GM12878 (cell line): ENCODE results near the gene CCDC181. TPM values are rescaled to one million over a fixed set of nuclear protein-coding genes. Genes with fewer than 3 reads are reported as not detected.

ENCODE experiments used
- CBX5 ChIP-seq: sonication (generic); IDR thresholded peaks from 2 replicates; pipeline ENCODE4 v1.6.1; 2016; ENCODE audit warnings: low read depth, moderate library complexity, mild to moderate bottlenecking, inconsistent platforms
- CEBPZ ChIP-seq: fragments of 150-350 bp; IDR thresholded peaks from 2 replicates; pipeline ENCODE4 v1.6.1; 2016; ENCODE audit warnings: low read depth, low read length
- CHD2 ChIP-seq: IDR thresholded peaks from 2 replicates; pipeline ENCODE4 v1.6.1; 2011; ENCODE audit warnings: low read depth, low read length, improper control_type of control experiment, borderline replicate concordance
- FOXM1 ChIP-seq: IDR thresholded peaks from 2 replicates; pipeline ENCODE4 v1.6.1; 2012; ENCODE audit warnings: low read depth, mild to moderate bottlenecking, inconsistent platforms, low read length, moderate library complexity
- NR2C1 ChIP-seq: fragments of 450-650 bp; IDR thresholded peaks from 2 replicates; pipeline ENCODE4 v1.6.1; 2017; ENCODE audit warnings: antibody characterized with exemption, mild to moderate bottlenecking, moderate library complexity
- PBX3 ChIP-seq: IDR thresholded peaks from 2 replicates; pipeline ENCODE4 v1.6.1; 2011; ENCODE audit warnings: mild to moderate bottlenecking, low read depth, low read length, moderate library complexity; ENCODE audit not compliant: insufficient replicate concordance
- RBBP5 ChIP-seq: fragments of 200-600 bp; sonication (generic); conservative IDR thresholded peaks from 2 replicates; pipeline ENCODE4 v1.6.1; 2016
- polyA plus RNA-seq, 11 experiments: library from polyadenylated mRNA; depleted of rRNA in 4 of 11; unstranded in 6 of 11; stranded (reverse) in 5 of 11; fragments of >200 nt; fragmentation: Nextera tagmentation in 4 of 11; fragmentation: Illumina TruSeq in 1 of 11; extraction: Ambion mirVana in 4 of 11; extraction: Trizol in 1 of 11; gene quantifications; 1 replicate in 1 of 11; 2 replicates in 10 of 11; pipeline versions ENCODE4 v1.2.1 to v1.2.3, GENCODE V29; 2011 to 2016; ENCODE audit warnings: inconsistent platforms in 2 of 11, missing spikeins in 2 of 11, low read depth in 1 of 11
- total RNA-seq, 4 experiments: library from RNA; depleted of rRNA in 3 of 4; stranded (reverse); fragments of >200 nt in 3 of 4; fragmentation: Illumina TruSeq in 1 of 4; extraction: Trizol in 1 of 4; gene quantifications; 2 replicates each; pipeline versions ENCODE4 v1.2.1 to v1.2.3, GENCODE V29; 2013 to 2021

CCDC181 gene
- total and polyA plus RNA-seq, 10 of the 15 experiments (the other 5 are each of a cell fraction or from before 2014, with no cell fraction given), result not detected

GRCh38 chr1:169364948-169365347, 62.3 kb downstream of the CCDC181 start (continued):
- TF ChIP-seq CEBPZ (no peak), CBX5 (no peak), RBBP5 (no peak), NR2C1 (no peak), PBX3 (no peak), CHD2 (no peak), FOXM1 (no peak)
